EH (cell line): Measurements from ENCODE around the gene ENO3.

Experiments
- DNase-seq: peaks from one replicate; pipeline ENCODE4 v3.0.0-alpha.2; 2015; ENCODE audit warnings: low read depth

ENO3 gene

DNA sequence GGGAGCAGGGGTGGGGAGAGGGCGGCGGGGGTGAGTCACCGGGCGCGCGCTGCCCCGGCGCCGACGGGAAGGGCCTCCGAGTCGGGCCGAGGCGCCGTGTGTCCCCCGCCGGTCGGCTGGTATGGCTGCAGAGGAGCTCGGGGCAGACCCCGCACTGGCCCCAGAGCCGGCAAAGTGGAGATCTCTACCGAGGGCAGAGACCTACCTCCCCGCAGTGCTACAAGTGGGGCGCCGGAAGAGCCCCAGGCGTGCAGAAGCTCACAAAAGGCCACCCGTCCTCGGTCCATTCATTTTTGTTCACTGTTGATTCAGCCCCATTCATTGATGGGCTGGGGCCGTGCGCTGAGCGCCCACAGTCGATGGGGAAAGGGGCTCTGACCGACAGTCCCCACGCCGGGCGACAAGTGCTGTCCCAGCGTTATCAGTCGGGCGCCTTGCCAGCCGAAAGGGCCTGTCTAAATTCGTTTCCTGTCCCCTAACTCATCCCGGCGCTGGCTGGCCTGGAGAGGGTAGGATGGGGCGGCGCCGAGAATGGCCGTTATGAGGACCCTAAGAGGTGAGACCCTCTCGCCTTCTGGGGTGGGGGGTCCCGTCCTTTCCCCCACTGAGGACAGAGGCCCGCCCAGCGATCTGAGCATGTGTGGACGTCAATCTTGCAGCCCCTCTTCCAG, 709 bp upstream of the ENO3 start:
- peak; percentile 56 for DNase-seq

DNA sequence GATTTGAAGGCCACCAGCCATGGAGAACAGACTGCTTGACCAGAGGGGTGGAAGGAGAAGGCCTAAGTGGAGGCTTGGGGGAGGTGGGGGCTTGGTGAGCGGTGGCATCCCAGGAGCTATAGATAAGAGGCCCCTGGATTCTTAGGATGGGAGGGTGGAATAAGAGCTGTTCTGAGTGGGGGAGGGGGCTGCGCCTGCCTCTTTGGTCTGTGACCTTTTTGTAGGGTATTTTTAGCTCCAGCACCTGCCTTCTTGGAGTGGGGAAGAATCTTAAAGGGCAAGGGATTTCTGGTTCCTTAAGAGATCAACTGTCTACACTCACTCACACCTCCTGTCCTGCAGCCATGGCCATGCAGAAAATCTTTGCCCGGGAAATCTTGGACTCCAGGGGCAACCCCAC, 567 bp downstream of the ENO3 start:
- no peak for DNase-seq

DNA sequence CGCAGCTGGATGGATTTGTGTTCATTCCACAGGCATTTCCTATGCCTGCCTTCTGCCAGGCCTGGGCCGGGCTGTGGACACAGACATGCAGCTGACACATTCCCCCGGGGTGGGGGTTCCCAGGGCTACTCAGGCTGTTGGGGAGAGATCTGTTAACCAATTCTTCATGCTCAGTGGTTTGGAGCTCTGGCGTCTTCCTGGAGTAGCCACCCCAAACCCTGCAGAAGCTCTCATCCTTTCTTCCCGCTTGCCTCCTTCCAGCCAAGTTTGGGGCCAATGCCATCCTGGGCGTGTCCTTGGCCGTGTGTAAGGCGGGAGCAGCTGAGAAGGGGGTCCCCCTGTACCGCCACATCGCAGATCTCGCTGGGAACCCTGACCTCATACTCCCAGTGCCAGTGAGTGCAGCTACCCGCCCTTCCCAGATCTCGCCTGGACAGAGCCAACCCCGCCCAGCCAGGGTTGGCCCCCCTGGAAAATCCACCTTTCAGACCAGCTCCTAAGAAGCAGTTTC, 2.6 kb downstream of the ENO3 start:
- peak; percentile 86 for DNase-seq

DNA sequence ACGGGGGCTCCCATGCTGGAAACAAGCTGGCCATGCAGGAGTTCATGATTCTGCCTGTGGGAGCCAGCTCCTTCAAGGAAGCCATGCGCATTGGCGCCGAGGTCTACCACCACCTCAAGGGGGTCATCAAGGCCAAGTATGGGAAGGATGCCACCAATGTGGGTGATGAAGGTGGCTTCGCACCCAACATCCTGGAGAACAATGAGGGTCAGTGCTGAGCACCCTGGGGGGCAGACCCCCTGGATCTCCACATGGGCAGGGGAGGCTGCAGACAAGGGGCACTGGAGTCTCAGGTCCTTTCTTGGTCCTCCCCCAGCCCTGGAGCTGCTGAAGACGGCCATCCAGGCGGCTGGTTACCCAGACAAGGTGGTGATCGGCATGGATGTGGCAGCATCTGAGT, 4.2 kb downstream of the ENO3 start:
- no peak for DNase-seq

DNA sequence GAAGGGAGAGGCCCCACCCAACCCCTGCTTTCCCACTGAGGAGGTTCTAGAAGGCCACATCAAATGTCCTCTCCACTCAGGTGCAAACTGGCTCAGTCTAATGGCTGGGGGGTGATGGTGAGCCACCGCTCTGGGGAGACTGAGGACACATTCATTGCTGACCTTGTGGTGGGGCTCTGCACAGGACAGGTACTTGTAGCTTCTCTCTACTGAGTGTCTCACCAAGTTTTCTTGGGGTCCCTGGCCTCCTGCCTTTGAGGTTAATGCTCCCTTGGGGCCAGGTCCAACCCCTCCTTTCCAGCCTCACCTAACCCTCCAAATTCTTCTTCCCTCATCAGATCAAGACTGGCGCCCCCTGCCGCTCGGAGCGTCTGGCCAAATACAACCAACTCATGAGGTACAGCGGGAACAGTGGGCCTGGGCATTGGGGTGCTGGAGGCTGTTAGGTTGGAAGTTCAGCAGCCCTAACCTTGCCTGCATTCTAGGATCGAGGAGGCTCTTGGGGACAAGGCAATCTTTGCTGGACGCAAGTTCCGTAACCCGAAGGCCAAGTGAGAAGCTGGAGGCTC, 5.7 kb downstream of the ENO3 start:
- DNase-seq, result no peak

DNA sequence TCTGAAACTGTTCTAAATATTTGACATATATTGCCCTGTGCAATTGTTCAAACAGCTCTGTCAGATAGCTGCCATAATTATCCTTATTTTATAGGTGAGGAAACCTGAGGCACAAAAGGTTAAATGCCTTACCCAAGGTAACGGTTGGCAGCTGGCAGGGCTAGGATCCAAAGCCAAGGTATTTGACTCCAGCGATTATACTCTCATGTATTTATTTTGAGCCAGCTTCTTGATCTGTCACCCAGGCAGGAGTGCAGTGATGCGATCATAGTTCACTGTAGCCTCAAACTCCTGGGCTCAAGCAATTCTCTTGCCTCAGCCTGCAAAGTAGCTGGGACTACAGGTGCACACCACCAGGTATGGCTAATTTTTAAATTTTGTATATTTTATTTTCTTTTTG, 7.2 kb downstream of the ENO3 start:
- no peak for DNase-seq

DNA sequence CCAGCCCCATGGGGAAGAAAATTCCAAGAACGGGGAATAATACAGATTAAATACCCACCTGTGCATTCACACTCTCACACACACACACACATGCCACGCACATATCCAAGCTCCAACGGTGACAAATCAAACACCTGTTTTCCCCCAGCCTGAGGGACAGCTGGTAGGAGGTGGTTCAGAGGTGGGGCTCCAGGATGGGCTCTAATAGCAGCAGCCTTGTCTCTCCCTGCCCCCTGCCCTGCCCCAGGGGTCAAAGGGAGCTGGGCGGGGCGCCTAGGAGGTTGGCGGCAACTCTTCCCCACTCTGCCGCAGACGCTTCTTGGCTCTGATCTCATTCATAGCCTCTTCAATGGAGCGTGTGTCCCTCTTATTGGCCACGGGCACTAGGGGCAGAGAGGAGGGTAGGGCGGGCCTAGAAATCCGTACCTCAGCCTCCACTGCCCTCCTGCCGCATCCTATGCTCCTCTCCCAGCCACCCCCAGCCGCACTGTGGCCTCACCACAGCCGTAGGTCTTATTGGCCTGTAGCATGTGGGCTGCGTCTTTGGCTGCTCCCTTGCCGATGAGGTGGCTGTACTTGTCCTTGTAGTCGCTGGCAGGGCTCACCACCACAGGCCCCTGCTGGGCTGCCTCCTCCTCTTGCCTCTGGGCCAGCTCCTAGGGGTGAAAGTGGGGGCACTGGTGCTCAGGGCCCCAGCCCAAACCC, 8.5 kb downstream of the ENO3 start:
- DNase-seq, result no peak

DNA sequence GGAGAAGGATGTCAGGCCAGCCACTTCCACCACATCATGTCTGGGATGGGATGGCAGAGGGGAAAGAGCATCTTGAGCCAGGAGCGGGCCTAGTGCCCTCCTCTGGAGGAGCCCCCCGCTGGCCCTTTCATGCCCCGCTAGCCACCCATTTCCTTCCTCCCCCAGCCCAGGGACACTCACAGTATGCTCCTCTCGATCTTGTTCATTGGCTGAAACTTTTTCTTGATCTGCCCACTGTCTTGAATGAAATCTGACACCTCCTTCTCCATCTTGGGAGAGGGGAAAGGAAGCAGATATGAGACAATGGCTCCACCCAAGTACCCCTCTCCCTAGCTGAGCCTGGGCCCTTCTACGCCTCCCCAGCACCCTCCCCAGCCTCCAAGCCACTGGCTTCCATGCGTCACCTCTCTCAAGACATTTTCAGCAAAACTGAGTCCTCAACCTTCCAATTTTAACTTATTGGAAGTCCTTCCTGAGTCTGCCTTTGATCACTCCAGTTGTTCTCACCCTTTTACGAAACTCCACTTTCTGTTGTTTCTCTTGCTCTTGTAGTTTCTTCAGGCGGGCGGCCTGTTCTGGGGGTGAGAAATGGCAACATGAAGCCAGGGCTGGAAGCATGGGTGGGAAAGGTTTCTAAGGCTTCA, 9.5 kb downstream of the ENO3 start:
- DNase-seq, result no peak

DNA sequence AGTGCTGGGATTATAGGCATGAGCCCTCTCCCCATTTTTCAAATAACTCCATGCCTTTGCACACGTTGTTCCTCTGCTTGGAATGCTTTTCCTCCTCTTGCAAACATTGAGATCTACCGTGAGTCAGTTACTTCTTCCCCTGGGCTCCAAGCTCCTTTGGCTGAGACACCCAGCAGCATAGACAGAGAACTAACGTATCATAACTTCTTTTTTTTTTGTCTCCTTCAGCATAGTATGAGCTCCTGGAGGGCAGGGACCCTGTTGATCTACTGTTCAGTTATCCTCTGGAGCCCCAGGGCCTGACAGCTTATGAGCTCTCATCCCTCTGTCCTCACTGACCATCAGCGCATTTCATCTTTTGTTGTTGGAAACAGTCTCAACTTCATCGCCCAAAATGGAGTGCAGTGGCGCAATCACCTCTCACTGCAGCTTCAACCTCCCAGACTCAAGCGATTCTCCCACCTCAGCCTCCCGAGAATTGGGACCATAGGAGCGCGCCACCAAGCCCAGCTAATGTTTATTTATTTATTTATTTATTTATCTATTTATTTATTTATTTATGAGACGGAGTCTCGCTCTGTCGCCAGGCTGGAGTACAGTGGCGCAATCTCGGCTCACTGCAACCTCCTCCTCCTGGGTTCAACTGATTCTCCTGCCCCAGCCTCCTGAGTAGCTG, 14.5 kb downstream of the ENO3 start:
- no peak for DNase-seq

DNA sequence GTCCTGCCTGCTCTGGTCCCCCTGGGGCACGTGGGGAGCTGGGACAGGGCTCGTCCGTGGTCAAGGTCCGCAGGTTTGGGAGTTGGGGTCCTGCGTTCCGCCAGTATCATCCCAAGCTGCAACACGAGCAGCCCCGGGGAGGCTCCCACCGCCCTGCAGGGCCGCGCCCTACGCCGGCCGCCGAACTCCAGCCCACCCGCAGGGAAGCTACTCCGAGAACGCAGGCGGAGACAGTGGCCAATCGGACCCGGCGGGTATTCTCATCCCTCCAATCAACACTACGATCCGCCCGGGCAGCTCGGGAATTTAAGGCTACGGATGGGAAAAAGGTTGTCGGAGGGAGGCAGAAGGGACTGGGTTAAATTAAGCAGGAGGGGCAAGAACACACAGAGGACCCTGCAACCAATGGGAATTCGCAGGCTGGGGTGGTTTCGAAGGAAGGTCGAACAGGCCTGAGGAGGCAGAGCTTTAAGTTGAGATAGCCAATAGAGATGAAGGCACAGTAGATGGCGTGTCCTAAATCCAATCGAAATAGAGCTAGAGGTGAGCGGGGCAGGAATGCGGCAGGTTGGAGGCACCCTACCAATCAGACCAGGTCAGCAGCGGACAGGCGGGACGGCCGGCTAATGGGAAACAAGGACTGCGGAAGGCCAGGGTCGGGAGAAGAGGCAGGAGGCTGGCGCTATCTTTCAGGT, 16.1 kb downstream of the ENO3 start:
- DNase-seq, result peak; percentile 100

DNA sequence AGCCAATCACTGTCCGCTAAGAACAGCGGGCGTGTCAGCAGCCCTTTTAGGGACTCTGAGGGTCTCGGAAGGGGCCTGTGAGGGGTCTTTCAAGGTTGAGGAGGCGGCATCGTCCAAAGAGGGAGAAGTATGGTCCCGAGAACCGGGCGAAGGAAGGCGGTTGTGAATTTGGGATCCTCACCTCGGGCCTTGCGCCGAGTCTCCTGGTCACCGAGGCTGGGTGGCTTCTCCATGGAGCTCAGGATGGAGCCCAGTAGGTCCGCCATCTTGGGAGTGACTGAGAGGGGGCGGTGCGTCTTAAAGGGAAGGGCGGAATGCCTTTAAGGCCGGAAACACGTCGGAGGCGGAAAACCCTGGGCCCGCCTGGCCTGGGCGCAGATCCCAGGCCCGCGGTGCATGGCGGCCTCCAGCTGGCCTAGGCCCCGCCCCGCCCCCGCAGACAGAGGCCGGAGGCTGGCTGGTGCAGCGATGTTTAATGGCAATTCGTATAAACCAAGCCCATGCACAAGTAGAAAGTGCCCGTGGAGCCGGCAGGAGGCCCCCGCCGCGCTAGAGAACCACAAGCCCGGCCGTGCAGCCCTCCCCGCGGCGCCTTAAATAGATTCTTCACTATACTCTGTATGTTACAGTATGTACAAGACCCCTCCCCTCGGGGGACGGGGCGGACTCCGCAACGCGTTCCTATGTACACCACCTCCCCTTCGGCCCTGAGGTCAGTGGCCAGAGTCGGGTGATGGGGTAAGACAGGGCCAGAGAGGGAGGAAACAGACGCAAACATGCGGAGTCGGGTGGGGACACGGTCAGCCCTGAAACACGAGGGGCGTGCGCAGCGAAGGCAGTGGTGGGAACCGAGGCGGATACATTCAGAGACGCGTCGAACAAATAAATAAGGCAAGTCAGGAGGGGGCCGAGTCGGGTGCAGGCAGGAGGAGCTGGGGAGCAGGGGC, 16.9 kb downstream of the ENO3 start, which contains the start of gene SPAG7:
TSS of gene SPAG7 (minus strand) at position 279 of the 947 bp plus-strand sequence. CDS start at position 266, 13 bp downstream.
- DNase-seq, result peak; percentile 96

DNA sequence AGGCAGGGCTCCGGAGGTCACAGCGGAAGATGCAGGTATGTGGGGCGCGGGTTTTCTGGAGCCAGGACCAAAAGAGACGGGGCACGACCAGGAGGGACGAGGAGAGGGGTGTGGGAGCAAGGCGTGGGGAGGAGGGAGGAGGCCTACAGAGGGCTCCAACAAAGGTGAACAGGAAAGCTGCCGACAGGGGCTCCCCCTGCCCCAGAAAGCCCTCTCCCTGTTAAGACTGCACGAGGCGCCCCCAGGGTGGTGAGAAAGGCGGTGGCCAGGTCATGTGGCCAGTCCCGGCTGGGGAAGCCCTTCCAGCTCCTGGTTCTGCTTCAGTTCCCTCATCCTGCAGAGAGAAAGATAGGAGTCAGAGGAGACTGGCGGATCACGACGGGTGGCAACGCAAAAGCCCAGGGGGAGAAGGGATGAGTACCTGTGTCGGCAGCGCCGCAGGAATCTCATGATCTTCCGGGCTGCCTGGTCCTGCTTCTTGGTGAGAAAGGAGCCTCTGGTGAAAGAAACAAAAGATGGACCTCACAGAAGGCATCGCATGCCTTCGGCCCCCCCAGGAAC, 17.6 kb downstream of the ENO3 start:
- DNase-seq, result no peak

DNA sequence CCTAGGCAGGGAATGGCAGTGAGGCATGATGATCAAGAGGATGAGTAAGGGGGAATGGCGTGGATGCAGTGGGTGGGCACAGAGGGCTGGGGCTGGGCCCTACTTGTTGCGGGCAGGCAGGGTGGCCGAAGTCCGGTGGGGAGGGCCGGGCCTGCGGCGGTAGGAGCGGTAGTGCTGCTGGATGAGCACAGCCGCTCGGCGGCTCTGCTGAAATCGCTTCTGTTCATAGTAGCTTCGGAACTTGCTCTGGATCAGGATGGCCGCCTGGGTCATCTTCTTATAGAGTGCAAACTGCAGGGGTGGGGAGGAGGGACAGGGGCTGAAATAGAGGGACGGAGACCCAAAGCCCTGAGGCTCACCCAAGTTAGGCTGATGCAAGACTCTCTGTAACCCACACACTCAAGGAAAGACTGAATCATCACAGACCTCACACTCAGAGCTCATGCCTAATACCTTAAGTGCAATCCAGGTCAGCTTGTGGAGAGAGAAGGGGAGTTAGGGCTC, 18.2 kb downstream of the ENO3 start:
- peak; percentile 95 for DNase-seq

DNA sequence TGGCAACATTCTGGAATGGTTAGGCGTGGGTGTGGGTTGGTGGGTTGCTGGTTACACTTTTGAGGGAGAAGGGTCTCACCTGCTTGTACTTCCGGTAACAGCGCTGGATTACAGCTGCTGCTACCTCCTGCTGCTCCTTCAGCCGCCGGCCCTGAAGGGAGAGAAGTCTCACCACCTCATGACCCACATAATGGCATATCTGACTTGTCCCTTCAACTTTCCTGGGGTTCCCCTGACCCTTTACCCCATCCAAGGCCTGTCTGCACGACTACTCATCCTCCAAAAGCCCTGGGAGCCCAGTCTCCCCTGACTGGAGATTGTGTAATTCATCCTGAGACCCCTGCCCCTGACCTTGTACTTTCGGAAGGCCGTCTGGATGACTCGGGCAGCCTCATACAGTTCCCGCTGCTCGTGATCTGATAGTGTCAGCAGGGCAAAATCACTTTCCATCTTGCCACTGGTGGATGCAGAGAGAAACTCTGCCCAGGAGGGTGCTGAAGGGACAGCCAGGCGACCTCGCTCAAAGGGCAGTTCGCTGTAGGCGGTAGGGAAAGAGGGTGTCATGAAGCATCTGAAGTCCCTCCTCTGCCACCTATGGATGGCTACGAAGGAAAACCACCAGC, 18.7 kb downstream of the ENO3 start:
- DNase-seq, result peak; percentile 53

DNA sequence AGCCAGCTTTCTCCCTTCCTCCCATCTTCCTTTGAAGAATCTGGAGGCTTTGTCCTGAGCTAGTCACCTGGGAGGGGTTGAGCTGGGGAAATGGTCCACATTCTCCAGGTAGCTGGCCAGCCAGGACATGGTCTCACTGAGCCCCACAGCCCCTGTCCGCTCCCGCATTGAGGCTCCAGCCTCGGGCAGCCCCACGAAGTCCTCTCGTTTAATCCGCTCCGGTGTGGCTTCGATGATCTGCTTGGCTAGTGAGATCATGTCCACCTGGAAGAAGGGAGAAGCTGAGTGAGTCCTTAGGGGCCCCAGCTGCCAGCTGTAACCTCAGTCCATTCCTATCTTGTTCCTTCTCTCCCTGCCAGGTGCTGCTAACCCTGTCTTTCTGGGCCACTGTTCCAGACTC, 19.4 kb downstream of the ENO3 start:
- DNase-seq, result no peak

DNA sequence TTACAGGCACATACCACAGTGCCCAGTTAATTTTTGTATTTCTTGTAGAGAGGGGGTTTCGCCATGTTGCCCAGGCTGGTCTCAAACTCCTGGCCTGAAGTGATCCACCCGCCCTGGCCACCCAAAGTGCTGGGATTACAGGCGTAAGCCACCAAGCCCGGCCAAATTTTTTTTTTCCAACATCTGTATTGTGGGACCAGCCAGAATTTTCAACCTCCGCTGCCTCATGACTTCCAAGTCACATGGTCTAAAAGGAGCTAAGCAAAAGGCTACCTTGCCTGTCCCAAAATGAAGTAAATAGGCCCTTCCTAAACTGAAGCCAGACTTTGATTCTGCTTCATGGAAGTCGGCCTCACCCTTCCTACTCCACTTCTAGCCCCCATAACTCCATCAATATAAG, 20.9 kb downstream of the ENO3 start:
- DNase-seq, result no peak

DNA sequence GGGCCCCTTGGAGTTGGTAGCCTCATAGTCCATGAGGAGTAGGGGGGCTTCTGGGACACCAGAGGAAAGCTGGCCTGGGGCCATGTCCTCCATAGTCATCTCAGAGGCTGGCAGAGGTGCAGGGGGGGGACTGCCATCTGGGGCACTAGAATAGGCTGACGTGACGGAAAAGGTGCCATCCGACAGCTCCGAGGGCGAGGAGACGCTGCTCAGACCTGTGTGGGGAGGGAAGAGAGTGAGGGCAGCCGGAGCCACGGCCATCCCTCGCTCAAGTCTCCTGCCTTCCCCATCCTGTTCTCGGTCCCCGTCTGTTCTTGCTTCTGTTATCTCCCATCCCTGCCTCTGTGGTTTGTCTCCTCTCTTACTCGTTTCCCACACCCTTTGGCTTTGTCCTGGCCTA, 21.4 kb downstream of the ENO3 start:
- DNase-seq, result no peak

DNA sequence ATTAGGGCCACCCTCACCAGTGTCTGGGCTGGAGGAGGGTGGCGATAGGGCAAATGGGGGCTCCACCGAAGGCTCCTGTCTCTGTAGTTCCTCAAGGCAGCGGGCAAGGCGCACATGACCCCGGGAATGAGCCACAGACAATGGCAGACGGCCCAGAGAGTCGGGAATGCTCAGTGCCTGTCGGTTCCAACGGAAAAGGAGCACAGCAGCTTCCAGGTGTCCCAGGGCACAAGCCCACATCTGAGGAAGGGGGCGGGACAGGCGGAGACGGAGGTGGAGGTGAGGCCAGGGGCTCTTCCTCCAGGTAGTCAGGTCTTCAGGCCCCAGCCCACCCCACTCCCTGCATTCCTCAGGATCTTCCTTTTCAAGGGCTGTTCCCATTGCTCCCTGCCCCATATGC, 21.8 kb downstream of the ENO3 start:
- DNase-seq, result no peak
